ENCODE data around the gene GPX2. TPM values are rescaled to one million over a fixed set of nuclear protein-coding genes. Genes with fewer than 3 reads are reported as not detected.

Gene GPX2
- total RNA-seq, 4 donors from 2014 or later, result not detected

- no peak for TF ChIP-seq CTCF (IDR thresholded peaks at IDR 0.05; ENCODE audit: low read depth)
These were observed 22.9 kb downstream of the GPX2 start for GRCh38 chr14:64919618-64920017.

- no peak for TF ChIP-seq CTCF (IDR thresholded peaks at IDR 0.05; ENCODE audit: low read depth)
These were observed 23.3 kb downstream of the GPX2 start for GRCh38 chr14:64919215-64919614.

- no peak for TF ChIP-seq CTCF (IDR thresholded peaks at IDR 0.05; ENCODE audit: low read depth)
These were observed 24.3 kb downstream of the GPX2 start for GRCh38 chr14:64918216-64918615.

- no peak for TF ChIP-seq CTCF (IDR thresholded peaks at IDR 0.05; ENCODE audit: low read depth)
These were observed 26.7 kb downstream of the GPX2 start for GRCh38 chr14:64915797-64916196.

- no peak for TF ChIP-seq CTCF (IDR thresholded peaks at IDR 0.05; ENCODE audit: low read depth)
These were observed 27.5 kb downstream of the GPX2 start for GRCh38 chr14:64915029-64915424.

GRCh38 chr14:64914237-64915028, 28.1 kb downstream of the GPX2 start, which contains the start of gene CHURC1:
TSS of gene CHURC1 (plus strand) at chr14:64914455. CDS start at chr14:64914496, 41 bp downstream.
- TF ChIP-seq CTCF (IDR thresholded peaks at IDR 0.05; ENCODE audit: low read depth), result no peak

GRCh38 chr14:64912261-64912660, 30.3 kb downstream of the GPX2 start:
- TF ChIP-seq CTCF (IDR thresholded peaks at IDR 0.05; ENCODE audit: low read depth), result no peak
